HepG2 (cell line): ENCODE measurements around the gene FKBP1A. TPM values are rescaled to one million over a fixed set of nuclear protein-coding genes. Genes with fewer than 3 reads are reported as not detected.
A peak's percentile ranks its signal among the peaks of the same experiment; 100 is the strongest.

Experiments
- ATAC-seq: fragments of 200-7000 bp; cut with Tn5 transposase; 3 replicates; pipeline ENCODE4 v1.9.1; 2020; ENCODE audit warnings: mild to moderate bottlenecking, moderate library complexity
- BruUV-seq: library from RNA; stranded (reverse); fragments of 400-500 nt; replicated peaks from 2 replicates; lab custom pipeline; 2021; lab: Mats Ljungman, UMichigan
- CTCF ChIA-PET: fragments of 300-600 bp; formaldehyde crosslinking; extraction: SDS; loops from one replicate; lab custom pipeline; 2021; ENCODE audit warnings: low total read pairs, inconsistent platforms, low intra/inter-chr PET ratio; lab: Yijun Ruan, JAX
- POLR2A ChIA-PET: fragments of 350-600 bp; sonication (Branson Sonifier 250); formaldehyde crosslinking; loops from one replicate; lab custom pipeline; 2020; ENCODE audit warnings: antibody characterized with exemption, inconsistent platforms; lab: Yijun Ruan, JAX
- DNase-seq: peaks from one replicate; pipeline ENCODE4 v3.0.0-alpha.2; 2015; ENCODE audit warnings: low spot score
- FAIRE-seq: peaks from 3 replicates; lab custom pipeline; 2011; peaks lifted over from hg19 to GRCh38; lab: Jason Lieb, UNC
- H2AFZ ChIP-seq: one replicate; pipeline ENCODE4 v1.6.1; 2011; ENCODE audit warnings: low read length, inconsistent platforms
- H3K27ac ChIP-seq: fragments of 300-600 bp; 3 replicates; pipeline ENCODE4 v1.8.0; 2011; ENCODE audit warnings: mixed run types, mild to moderate bottlenecking, mixed read lengths, low read length, inconsistent platforms; ENCODE audit not compliant: insufficient read depth; ENCODE audit errors: extremely low read length
- H3K27me3 ChIP-seq, 2 experiments: fragments of 200-600 bp in 1 of 2; 2 replicates in 1 of 2; 3 replicates in 1 of 2; pipeline versions ENCODE4 v1.6.0 to v1.8.0; 2011; ENCODE audit warnings: low read length in 2 of 2, mild to moderate bottlenecking in 2 of 2, moderate library complexity in 2 of 2, inconsistent platforms in 1 of 2; ENCODE audit not compliant: insufficient read depth in 2 of 2, control insufficient read depth in 1 of 2
- H3K36me3 ChIP-seq, 2 experiments: fragments of 200-600 bp in 1 of 2; replicated peaks in 1 of 2; 2 replicates in 1 of 2; 3 replicates in 1 of 2; pipeline versions ENCODE4 v1.5.1 to v1.8.0; 2011; ENCODE audit warnings: low read length in 2 of 2, inconsistent platforms in 1 of 2; ENCODE audit not compliant: insufficient read depth in 2 of 2, control insufficient read depth in 1 of 2
- H3K4me1 ChIP-seq: 2 replicates; pipeline ENCODE4 v1.5.1; 2012; ENCODE audit warnings: low read length, inconsistent platforms; ENCODE audit not compliant: insufficient read depth
- H3K4me2 ChIP-seq: 2 replicates; pipeline ENCODE4 v1.6.0; 2011; ENCODE audit warnings: low read depth, low read length, inconsistent platforms
- H3K4me3 ChIP-seq, 3 experiments: fragments of 200-600 bp in 1 of 3; sonication (generic), shearing (Covaris generic) in 1 of 3; replicated peaks in 1 of 3; 2 replicates each; pipeline ENCODE4 v1.5.1; 2011 to 2016; ENCODE audit warnings: low read length in 3 of 3, inconsistent platforms in 2 of 3, low read depth in 2 of 3, mild to moderate bottlenecking in 2 of 3, control low read depth in 1 of 3, mixed read lengths in 1 of 3; ENCODE audit not compliant: insufficient read depth in 1 of 3
- H3K79me2 ChIP-seq: one replicate; pipeline ENCODE4 v1.6.1; 2011; ENCODE audit warnings: low read length, inconsistent platforms; ENCODE audit not compliant: insufficient read depth
- H3K9ac ChIP-seq: 2 replicates; pipeline ENCODE4 v1.6.0; 2011; ENCODE audit warnings: mild to moderate bottlenecking, low read depth, low read length, inconsistent platforms; ENCODE audit not compliant: insufficient read depth
- H3K9me3 ChIP-seq: 2 replicates; pipeline ENCODE4 v1.5.1; 2012; ENCODE audit warnings: mild to moderate bottlenecking, low read length
- H4K20me1 ChIP-seq: 2 replicates; pipeline ENCODE4 v1.6.0; 2011; ENCODE audit warnings: inconsistent platforms, mild to moderate bottlenecking, low read length, moderate library complexity; ENCODE audit not compliant: insufficient read depth
- ATF7 ChIP-seq, 2 experiments: fragments of 450-650 bp in 1 of 2; sonication (generic) in 1 of 2; formaldehyde crosslinking in 1 of 2; IDR thresholded peaks; 2 replicates each; pipeline versions ENCODE4 v1.4.0 to v1.6.1; 2016 to 2020; ENCODE audit warnings: antibody characterized with exemption in 1 of 2, mild to moderate bottlenecking in 1 of 2, missing genetic modification reagents in 1 of 2
- BORCS8-MEF2B ChIP-seq: sonication (generic); formaldehyde crosslinking; IDR thresholded peaks from 2 replicates; pipeline ENCODE4 v1.8.0; 2022; ENCODE audit warnings: mild to moderate bottlenecking, missing genetic modification reagents
- FOXA3 ChIP-seq: IDR thresholded peaks from 2 replicates; pipeline ENCODE4 v1.6.1; 2016; ENCODE audit warnings: missing genetic modification reagents, missing compliant biosample characterization
- IRX3 ChIP-seq: sonication (generic); formaldehyde crosslinking; IDR thresholded peaks from 2 replicates; pipeline ENCODE4 v1.8.1; 2023; ENCODE audit warnings: mild to moderate bottlenecking, low read depth, missing genetic modification reagents, borderline replicate concordance
- KDM6A ChIP-seq: IDR thresholded peaks from 2 replicates; pipeline ENCODE4 v1.6.1; 2016; ENCODE audit warnings: low read depth
- MATR3 ChIP-seq: sonication (generic); formaldehyde crosslinking; IDR thresholded peaks from 2 replicates; pipeline ENCODE4 v1.4.0; 2020; ENCODE audit warnings: missing genetic modification reagents
- MBD4 ChIP-seq: IDR thresholded peaks from 2 replicates; pipeline ENCODE4 v1.6.1; 2012; ENCODE audit warnings: low read length, inconsistent platforms, borderline replicate concordance
- MZF1 ChIP-seq: sonication (generic); formaldehyde crosslinking; IDR thresholded peaks from 2 replicates; pipeline ENCODE4 v1.8.1; 2023; ENCODE audit warnings: mild to moderate bottlenecking, missing genetic modification reagents, borderline replicate concordance
- SIX1 ChIP-seq: sonication (generic); formaldehyde crosslinking; IDR thresholded peaks from 2 replicates; pipeline ENCODE4 v1.4.0; 2020; ENCODE audit warnings: missing genetic modification reagents, borderline replicate concordance
- ZNF563 ChIP-seq: sonication (generic); formaldehyde crosslinking; IDR thresholded peaks from 2 replicates; pipeline ENCODE4 v1.8.0; 2022; ENCODE audit warnings: mild to moderate bottlenecking, moderate library complexity, missing genetic modification reagents
- WGBS: methylation state at CpG from one replicate; pipeline ENCODE4 v1.1.6; 2017; ENCODE audit warnings: low lambda C conversion rate; 5-methylcytosine and 5-hydroxymethylcytosine counted together
- in situ Hi-C: cut with HindIII; loops from 2 replicates; pipeline ENCODE4 v1.10.0; 2017; ENCODE audit warnings: low pct_unique_long_range_greater_than_20kb; ENCODE audit not compliant: extremely low pct_ligation_motif_present
- intact Hi-C: fragments of 100-400 bp; cut with micrococcal nuclease; formaldehyde crosslinking; loops from one replicate; pipeline ENCODE4 v1.10.0; 2022; ENCODE audit not compliant: unreplicated experiment
- polyA plus RNA-seq, 8 experiments: library from polyadenylated mRNA; depleted of rRNA in 3 of 8; stranded (reverse) in 7 of 8; unstranded in 1 of 8; fragments of >200 nt; fragmentation: Illumina TruSeq in 4 of 8; extraction: Trizol in 4 of 8; gene quantifications; 2 replicates each; pipeline versions ENCODE4 v1.2.1 to v1.2.3, GENCODE V29; 2011 to 2016; ENCODE audit warnings: low read depth in 4 of 8, missing spikeins in 1 of 8, mixed read lengths in 1 of 8; ENCODE audit not compliant: insufficient read depth in 1 of 8
- total RNA-seq, 5 experiments: library from RNA; depleted of rRNA; stranded (reverse); fragments of >200 nt; fragmentation: Illumina TruSeq; extraction: Trizol; gene quantifications; 2 replicates each; pipeline ENCODE4 v1.2.3, GENCODE V29; 2016; ENCODE audit warnings: low read depth in 1 of 5
- TF ChIP-seq, protein P1 (sequence below), 2 experiments: IDR thresholded peaks; 2 replicates each; pipeline ENCODE4 v1.6.1; 2011 to 2012; ENCODE audit warnings: low read length in 2 of 2, borderline replicate concordance in 1 of 2, low read depth in 1 of 2, mild to moderate bottlenecking in 1 of 2, moderate library complexity in 1 of 2
- TF ChIP-seq, protein P2 (sequence below): sonication (generic); formaldehyde crosslinking; IDR thresholded peaks from 2 replicates; pipeline ENCODE4 v1.9.0; 2021; ENCODE audit warnings: missing genetic modification reagents, borderline replicate concordance
- TF ChIP-seq, protein P3 (sequence below): sonication (generic); formaldehyde crosslinking; IDR thresholded peaks from 2 replicates; pipeline ENCODE4 v1.4.0; 2020; ENCODE audit warnings: missing genetic modification reagents

FKBP1A gene
- total and polyA plus RNA-seq, 2 of the 13 experiments (the other 11 are each of a cell fraction or from before 2014, with no cell fraction given), result 119 to 468 TPM

DNA sequence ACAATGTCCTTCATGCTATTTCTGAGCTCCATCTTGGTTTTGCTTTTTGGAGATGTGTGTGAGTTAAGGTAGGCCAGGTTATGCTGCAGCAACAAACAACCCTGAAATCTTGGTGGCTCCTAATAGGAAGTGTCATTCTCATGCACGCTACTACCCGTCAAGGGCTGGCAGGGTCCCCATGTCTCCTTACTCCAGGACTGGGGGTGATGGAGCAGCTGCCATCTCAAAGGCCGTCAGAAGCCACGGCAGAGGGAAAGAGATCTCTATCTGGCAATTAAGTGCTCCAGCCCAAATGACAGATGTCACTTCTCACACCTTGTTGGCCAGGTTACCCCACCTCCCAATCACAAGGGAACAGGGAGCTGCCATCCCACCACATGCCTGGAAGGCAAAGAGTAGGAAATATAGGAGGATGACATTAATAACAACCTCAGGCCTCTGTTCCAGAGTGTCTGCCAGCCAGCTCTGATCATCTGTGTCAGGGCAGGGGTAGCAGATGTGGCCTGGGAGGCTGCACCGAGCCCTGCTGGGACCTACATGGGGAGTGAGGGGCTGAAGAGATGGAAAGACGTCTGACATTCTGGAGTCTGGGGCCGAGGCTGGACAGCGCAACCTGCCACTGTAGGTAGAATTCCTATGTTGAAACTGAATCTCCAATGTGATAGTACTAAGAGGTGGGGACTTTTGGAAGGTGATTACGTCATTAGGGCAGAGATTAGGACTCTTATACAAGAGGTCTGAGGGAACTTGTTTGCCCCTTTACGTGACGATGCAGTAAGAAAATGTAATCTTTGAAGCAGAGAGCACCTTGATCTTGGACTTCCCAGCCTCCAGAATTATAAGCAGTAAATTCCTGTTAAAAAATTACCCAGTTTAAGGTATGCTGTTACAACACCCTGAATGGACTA, 59.1 kb downstream of the FKBP1A start:
- WGBS, result 93% methylated on average over 11 of the region's 11 CpGs
- BruUV-seq, result no TSS peak
- peaks cover 40% of the 10 kb centered on the region for H3K4me1 ChIP-seq
- DNase-seq (no peak), FAIRE-seq (peak; percentile 18), ATAC-seq (no peak)
- H3K9ac ChIP-seq, result no peak overlapping the region
- H3K79me2 ChIP-seq, result peaks cover 15% of the 10 kb centered on the region
- H2AFZ ChIP-seq, result no peak overlapping the region
- intact Hi-C loops, result no loop called here
- H3K27me3 ChIP-seq, result no peaks in the 10 kb centered on the region
- POLR2A ChIA-PET, result interaction anchor here (3.3 kb wide), 1 partner anchor 9 kb away, joined by 35 read pairs; no protein-coding TSS in a partner anchor
- H3K9me3 ChIP-seq, result no peaks in the 10 kb centered on the region
- no peak overlapping the region for H3K4me2 ChIP-seq
- H3K4me3 ChIP-seq, result no peak overlapping the region
- peaks cover 3% of the 10 kb centered on the region; the same call in 1 of the 2 replicates for H4K20me1 ChIP-seq
- in situ Hi-C loops, result no loop called here
- CTCF ChIA-PET, result no interaction called here
- H3K36me3 ChIP-seq, result peaks cover 8 to 13% of the 10 kb centered on the region in 2 experiments; a peak in 3 of 5 replicates
- no peak overlapping the region for H3K27ac ChIP-seq
- no peak for TF ChIP-seq SIX1 (CRISPR knock-in tag)
- no peak for TF ChIP-seq FOXA3 (CRISPR knock-in tag)
- no peak for TF ChIP-seq MZF1 (CRISPR knock-in tag)
- TF ChIP-seq KDM6A, result no peak
- TF ChIP-seq, protein P1, sequence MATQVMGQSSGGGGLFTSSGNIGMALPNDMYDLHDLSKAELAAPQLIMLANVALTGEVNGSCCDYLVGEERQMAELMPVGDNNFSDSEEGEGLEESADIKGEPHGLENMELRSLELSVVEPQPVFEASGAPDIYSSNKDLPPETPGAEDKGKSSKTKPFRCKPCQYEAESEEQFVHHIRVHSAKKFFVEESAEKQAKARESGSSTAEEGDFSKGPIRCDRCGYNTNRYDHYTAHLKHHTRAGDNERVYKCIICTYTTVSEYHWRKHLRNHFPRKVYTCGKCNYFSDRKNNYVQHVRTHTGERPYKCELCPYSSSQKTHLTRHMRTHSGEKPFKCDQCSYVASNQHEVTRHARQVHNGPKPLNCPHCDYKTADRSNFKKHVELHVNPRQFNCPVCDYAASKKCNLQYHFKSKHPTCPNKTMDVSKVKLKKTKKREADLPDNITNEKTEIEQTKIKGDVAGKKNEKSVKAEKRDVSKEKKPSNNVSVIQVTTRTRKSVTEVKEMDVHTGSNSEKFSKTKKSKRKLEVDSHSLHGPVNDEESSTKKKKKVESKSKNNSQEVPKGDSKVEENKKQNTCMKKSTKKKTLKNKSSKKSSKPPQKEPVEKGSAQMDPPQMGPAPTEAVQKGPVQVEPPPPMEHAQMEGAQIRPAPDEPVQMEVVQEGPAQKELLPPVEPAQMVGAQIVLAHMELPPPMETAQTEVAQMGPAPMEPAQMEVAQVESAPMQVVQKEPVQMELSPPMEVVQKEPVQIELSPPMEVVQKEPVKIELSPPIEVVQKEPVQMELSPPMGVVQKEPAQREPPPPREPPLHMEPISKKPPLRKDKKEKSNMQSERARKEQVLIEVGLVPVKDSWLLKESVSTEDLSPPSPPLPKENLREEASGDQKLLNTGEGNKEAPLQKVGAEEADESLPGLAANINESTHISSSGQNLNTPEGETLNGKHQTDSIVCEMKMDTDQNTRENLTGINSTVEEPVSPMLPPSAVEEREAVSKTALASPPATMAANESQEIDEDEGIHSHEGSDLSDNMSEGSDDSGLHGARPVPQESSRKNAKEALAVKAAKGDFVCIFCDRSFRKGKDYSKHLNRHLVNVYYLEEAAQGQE (IDR thresholded peaks at IDR 0.05; ENCODE audit: borderline replicate concordance in 1 of 2, low read depth in 1 of 2, low read length in 2 of 2), result peak in 1 of 2 experiments; percentile 53; a peak in 1 of 4 replicates
- TF ChIP-seq, protein P2, sequence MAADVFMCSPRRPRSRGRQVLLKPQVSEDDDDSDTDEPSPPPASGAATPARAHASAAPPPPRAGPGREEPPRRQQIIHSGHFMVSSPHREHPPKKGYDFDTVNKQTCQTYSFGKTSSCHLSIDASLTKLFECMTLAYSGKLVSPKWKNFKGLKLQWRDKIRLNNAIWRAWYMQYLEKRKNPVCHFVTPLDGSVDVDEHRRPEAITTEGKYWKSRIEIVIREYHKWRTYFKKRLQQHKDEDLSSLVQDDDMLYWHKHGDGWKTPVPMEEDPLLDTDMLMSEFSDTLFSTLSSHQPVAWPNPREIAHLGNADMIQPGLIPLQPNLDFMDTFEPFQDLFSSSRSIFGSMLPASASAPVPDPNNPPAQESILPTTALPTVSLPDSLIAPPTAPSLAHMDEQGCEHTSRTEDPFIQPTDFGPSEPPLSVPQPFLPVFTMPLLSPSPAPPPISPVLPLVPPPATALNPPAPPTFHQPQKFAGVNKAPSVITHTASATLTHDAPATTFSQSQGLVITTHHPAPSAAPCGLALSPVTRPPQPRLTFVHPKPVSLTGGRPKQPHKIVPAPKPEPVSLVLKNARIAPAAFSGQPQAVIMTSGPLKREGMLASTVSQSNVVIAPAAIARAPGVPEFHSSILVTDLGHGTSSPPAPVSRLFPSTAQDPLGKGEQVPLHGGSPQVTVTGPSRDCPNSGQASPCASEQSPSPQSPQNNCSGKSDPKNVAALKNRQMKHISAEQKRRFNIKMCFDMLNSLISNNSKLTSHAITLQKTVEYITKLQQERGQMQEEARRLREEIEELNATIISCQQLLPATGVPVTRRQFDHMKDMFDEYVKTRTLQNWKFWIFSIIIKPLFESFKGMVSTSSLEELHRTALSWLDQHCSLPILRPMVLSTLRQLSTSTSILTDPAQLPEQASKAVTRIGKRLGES (CRISPR knock-in tag), result no peak
- TF ChIP-seq BORCS8-MEF2B (CRISPR knock-in tag), result 0 out of 2 replicates have a peak, but pooled peaks have one; percentile 56
- no peak for TF ChIP-seq ZNF563
- TF ChIP-seq ATF7 (IDR thresholded peaks at IDR 0.05), result peak; percentile 60
- no peak for TF ChIP-seq ATF7 (CRISPR knock-in tag; IDR thresholded peaks at IDR 0.05)
- TF ChIP-seq, protein P3, sequence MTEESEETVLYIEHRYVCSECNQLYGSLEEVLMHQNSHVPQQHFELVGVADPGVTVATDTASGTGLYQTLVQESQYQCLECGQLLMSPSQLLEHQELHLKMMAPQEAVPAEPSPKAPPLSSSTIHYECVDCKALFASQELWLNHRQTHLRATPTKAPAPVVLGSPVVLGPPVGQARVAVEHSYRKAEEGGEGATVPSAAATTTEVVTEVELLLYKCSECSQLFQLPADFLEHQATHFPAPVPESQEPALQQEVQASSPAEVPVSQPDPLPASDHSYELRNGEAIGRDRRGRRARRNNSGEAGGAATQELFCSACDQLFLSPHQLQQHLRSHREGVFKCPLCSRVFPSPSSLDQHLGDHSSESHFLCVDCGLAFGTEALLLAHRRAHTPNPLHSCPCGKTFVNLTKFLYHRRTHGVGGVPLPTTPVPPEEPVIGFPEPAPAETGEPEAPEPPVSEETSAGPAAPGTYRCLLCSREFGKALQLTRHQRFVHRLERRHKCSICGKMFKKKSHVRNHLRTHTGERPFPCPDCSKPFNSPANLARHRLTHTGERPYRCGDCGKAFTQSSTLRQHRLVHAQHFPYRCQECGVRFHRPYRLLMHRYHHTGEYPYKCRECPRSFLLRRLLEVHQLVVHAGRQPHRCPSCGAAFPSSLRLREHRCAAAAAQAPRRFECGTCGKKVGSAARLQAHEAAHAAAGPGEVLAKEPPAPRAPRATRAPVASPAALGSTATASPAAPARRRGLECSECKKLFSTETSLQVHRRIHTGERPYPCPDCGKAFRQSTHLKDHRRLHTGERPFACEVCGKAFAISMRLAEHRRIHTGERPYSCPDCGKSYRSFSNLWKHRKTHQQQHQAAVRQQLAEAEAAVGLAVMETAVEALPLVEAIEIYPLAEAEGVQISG (CRISPR knock-in tag), result no peak
- TF ChIP-seq MATR3, result no peak
- TF ChIP-seq MBD4, result peak; percentile 28; the same call in 1 of the 2 replicates
- peak; percentile 45; the same call in 1 of the 2 replicates for TF ChIP-seq IRX3 (CRISPR knock-in tag)
